ENCODE results near the gene GALK1.

- TF ChIP-seq ZFP30 (CRISPR knock-in tag; IDR thresholded peaks at IDR 0.05) = no peak
- TF ChIP-seq, protein P1, sequence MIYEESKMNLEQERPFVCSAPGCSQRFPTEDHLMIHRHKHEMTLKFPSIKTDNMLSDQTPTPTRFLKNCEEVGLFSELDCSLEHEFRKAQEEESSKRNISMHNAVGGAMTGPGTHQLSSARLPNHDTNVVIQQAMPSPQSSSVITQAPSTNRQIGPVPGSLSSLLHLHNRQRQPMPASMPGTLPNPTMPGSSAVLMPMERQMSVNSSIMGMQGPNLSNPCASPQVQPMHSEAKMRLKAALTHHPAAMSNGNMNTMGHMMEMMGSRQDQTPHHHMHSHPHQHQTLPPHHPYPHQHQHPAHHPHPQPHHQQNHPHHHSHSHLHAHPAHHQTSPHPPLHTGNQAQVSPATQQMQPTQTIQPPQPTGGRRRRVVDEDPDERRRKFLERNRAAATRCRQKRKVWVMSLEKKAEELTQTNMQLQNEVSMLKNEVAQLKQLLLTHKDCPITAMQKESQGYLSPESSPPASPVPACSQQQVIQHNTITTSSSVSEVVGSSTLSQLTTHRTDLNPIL (CRISPR knock-in tag; IDR thresholded peaks at IDR 0.05; ENCODE audit: low read depth) = no peak
- TF ChIP-seq SNAI2 (CRISPR knock-in tag; IDR thresholded peaks at IDR 0.05) = no peak
- TF ChIP-seq GLIS3 (CRISPR knock-in tag; IDR thresholded peaks at IDR 0.05) = no peak
- TF ChIP-seq CSDC2 (CRISPR knock-in tag; IDR thresholded peaks at IDR 0.05) = no peak
- no peak for TF ChIP-seq BACH2 (CRISPR knock-in tag; IDR thresholded peaks at IDR 0.05; ENCODE audit: borderline replicate concordance)
- TF ChIP-seq ZC3H10 (CRISPR knock-in tag; IDR thresholded peaks at IDR 0.05) = no peak
- no peak for TF ChIP-seq ZNF565 (CRISPR knock-in tag; conservative IDR thresholded peaks at IDR 0.05; ENCODE audit: low read depth)
- TF ChIP-seq RARB (CRISPR knock-in tag; IDR thresholded peaks at IDR 0.05) = no peak
- no peak for TF ChIP-seq ZFP3 (CRISPR knock-in tag; IDR thresholded peaks at IDR 0.05)
- TF ChIP-seq ESRRG (CRISPR knock-in tag; IDR thresholded peaks at IDR 0.05) = no peak
- no peak for TF ChIP-seq PATZ1 (CRISPR knock-in tag; IDR thresholded peaks at IDR 0.05; ENCODE audit: borderline replicate concordance)
- no peak for TF ChIP-seq PPARA (CRISPR knock-in tag; IDR thresholded peaks at IDR 0.05; ENCODE audit: borderline replicate concordance)
- TF ChIP-seq OSR1 (CRISPR knock-in tag; IDR thresholded peaks at IDR 0.05) = no peak
Measured at GRCh38 chr17:75752405-75752709, 12.6 kb downstream of the GALK1 start.

Measured in SK-N-SH treated with all-trans-retinoic acid at 6 μM for 48 hours (cell line).